H1 (cell line): ENCODE measurements around the gene ZDHHC11B. TPM values are rescaled to one million over a fixed set of nuclear protein-coding genes. Genes with fewer than 3 reads are reported as not detected.

Experiments
- CTCF ChIA-PET: fragments of 300-600 bp; sonication (Branson Sonifier 250); formaldehyde crosslinking; loops from one replicate; lab custom pipeline; 2021; ENCODE audit not compliant: partially characterized antibody; lab: Charles Lee
- POLR2A ChIA-PET: fragments of 300-600 bp; sonication (Branson Sonifier 250); formaldehyde crosslinking; loops from one replicate; lab custom pipeline; 2021; ENCODE audit warnings: inconsistent platforms; ENCODE audit not compliant: partially characterized antibody; lab: Charles Lee
- DNase-seq, 2 experiments: peaks; one replicate each; pipeline versions ENCODE4 v3.0.0 to v3.0.0-alpha.2; 2010 to 2022; ENCODE audit warnings: low spot score in 2 of 2, low read depth in 1 of 2, mixed read lengths in 1 of 2
- FAIRE-seq: peaks from 2 replicates; lab custom pipeline; 2011; peaks lifted over from hg19 to GRCh38; lab: Jason Lieb, UNC
- H2AFZ ChIP-seq: 2 replicates; pipeline ENCODE4 v1.8.1; 2012; ENCODE audit warnings: low read length, inconsistent platforms
- H2AK5ac ChIP-seq: 2 replicates; pipeline ENCODE4 v1.6.1; 2013; ENCODE audit warnings: low read depth, low read length
- H2BK120ac ChIP-seq: replicated peaks from 2 replicates; pipeline ENCODE3; 2013; ENCODE audit warnings: low read depth, low read length, inconsistent platforms
- H2BK12ac ChIP-seq: 2 replicates; pipeline ENCODE4 v1.6.1; 2013; ENCODE audit warnings: low read depth, low read length
- H2BK15ac ChIP-seq: 2 replicates; pipeline ENCODE4 v1.6.1; 2013; ENCODE audit warnings: low read length
- H2BK20ac ChIP-seq: 2 replicates; pipeline ENCODE4 v1.6.1; 2013; ENCODE audit warnings: low read length
- H2BK5ac ChIP-seq: 2 replicates; pipeline ENCODE4 v1.6.1; 2013; ENCODE audit warnings: low read depth, low read length
- H3K14ac ChIP-seq: 2 replicates; pipeline ENCODE4 v1.6.1; 2013; ENCODE audit warnings: inconsistent platforms; ENCODE audit not compliant: insufficient read length
- H3K18ac ChIP-seq: 2 replicates; pipeline ENCODE4 v1.6.1; 2013; ENCODE audit warnings: low read length; ENCODE audit errors: extremely low read depth
- H3K23ac ChIP-seq: 2 replicates; pipeline ENCODE4 v1.6.1; 2013; ENCODE audit warnings: inconsistent platforms; ENCODE audit not compliant: insufficient read length
- H3K23me2 ChIP-seq: 2 replicates; pipeline ENCODE4 v1.6.1; 2013; ENCODE audit warnings: low read depth, low read length
- H3K27ac ChIP-seq: 2 replicates; pipeline ENCODE4 v1.6.1; 2011; ENCODE audit warnings: low read depth, low read length, inconsistent platforms
- H3K27me3 ChIP-seq, 4 experiments: replicated peaks in 1 of 4; 1 replicate in 1 of 4; 2 replicates in 3 of 4; pipeline versions ENCODE4 v1.6.1 to v1.8.1; 2011 to 2013; ENCODE audit warnings: low read length in 3 of 4, mild to moderate bottlenecking in 3 of 4, inconsistent platforms in 2 of 4, mixed read lengths in 2 of 4, moderate library complexity in 1 of 4; ENCODE audit not compliant: control insufficient read depth in 3 of 4, insufficient read depth in 3 of 4; ENCODE audit errors: extremely low read depth in 1 of 4
- H3K36me3 ChIP-seq, 4 experiments: 2 replicates each; pipeline versions ENCODE4 v1.6.1 to v1.8.1; 2011 to 2013; ENCODE audit warnings: mild to moderate bottlenecking in 4 of 4, low read length in 3 of 4, moderate library complexity in 2 of 4, control low read depth in 1 of 4, inconsistent platforms in 1 of 4; ENCODE audit not compliant: insufficient read depth in 4 of 4, control insufficient read depth in 2 of 4
- H3K4ac ChIP-seq: replicated peaks from 2 replicates; pipeline ENCODE3; 2013; ENCODE audit warnings: low read length, low read depth, mixed read lengths, inconsistent platforms; ENCODE audit not compliant: insufficient read length
- H3K4me1 ChIP-seq, 4 experiments: replicated peaks in 1 of 4; 1 replicate in 1 of 4; 2 replicates in 3 of 4; pipeline versions ENCODE4 v1.6.1 to v1.8.1; 2011 to 2013; ENCODE audit warnings: low read length in 3 of 4, inconsistent platforms in 2 of 4, mixed read lengths in 1 of 4; ENCODE audit not compliant: insufficient read depth in 4 of 4, control insufficient read depth in 3 of 4
- H3K4me2 ChIP-seq, 2 experiments: 2 replicates each; pipeline versions ENCODE4 v1.6.1 to v1.8.1; 2011 to 2013; ENCODE audit warnings: low read depth in 2 of 2, low read length in 2 of 2, control low read depth in 1 of 2, inconsistent platforms in 1 of 2, mild to moderate bottlenecking in 1 of 2; ENCODE audit not compliant: insufficient read depth in 1 of 2
- H3K4me3 ChIP-seq, 4 experiments: fragments of 200-600, 300-600 bp in 1 of 4; sonication (generic), shearing (Covaris generic), sonication (Bioruptor Twin) in 1 of 4; 2 replicates each; pipeline versions ENCODE4 v1.5.1 to v1.8.1; 2011 to 2016; ENCODE audit warnings: low read length in 4 of 4, low read depth in 3 of 4, control low read depth in 2 of 4, inconsistent platforms in 2 of 4, mild to moderate bottlenecking in 2 of 4, mixed read lengths in 1 of 4, moderate library complexity in 1 of 4; ENCODE audit not compliant: insufficient read depth in 2 of 4; ENCODE audit errors: extremely low read depth in 1 of 4
- H3K56ac ChIP-seq: replicated peaks from 2 replicates; pipeline ENCODE3; 2013; ENCODE audit warnings: low read depth, mild to moderate bottlenecking, mixed read lengths, low read length, inconsistent platforms; ENCODE audit not compliant: insufficient read length
- H3K79me1 ChIP-seq: 2 replicates; pipeline ENCODE4 v1.6.1; 2013; ENCODE audit warnings: low read depth, low read length, control low read depth
- H3K79me2 ChIP-seq, 2 experiments: 2 replicates each; pipeline versions ENCODE4 v1.6.1 to v1.8.1; 2012 to 2013; ENCODE audit warnings: low read length in 2 of 2, mild to moderate bottlenecking in 2 of 2, inconsistent platforms in 1 of 2; ENCODE audit not compliant: insufficient read depth in 2 of 2, control insufficient read depth in 1 of 2
- H3K9ac ChIP-seq, 4 experiments: replicated peaks in 1 of 4; 1 replicate in 1 of 4; 2 replicates in 3 of 4; pipeline versions ENCODE4 v1.6.1 to v1.8.1; 2011 to 2013; ENCODE audit warnings: low read depth in 3 of 4, low read length in 3 of 4, control low read depth in 2 of 4, mild to moderate bottlenecking in 2 of 4, moderate library complexity in 2 of 4, inconsistent platforms in 1 of 4; ENCODE audit errors: extremely low read depth in 1 of 4
- H3K9me3 ChIP-seq, 2 experiments: 2 replicates each; pipeline versions ENCODE4 v1.6.1 to v1.8.1; 2012 to 2013; ENCODE audit warnings: mild to moderate bottlenecking in 2 of 2, moderate library complexity in 2 of 2, control low read depth in 1 of 2, inconsistent platforms in 1 of 2, low read depth in 1 of 2, low read length in 1 of 2, mixed read lengths in 1 of 2; ENCODE audit not compliant: insufficient read depth in 2 of 2
- H4K20me1 ChIP-seq, 2 experiments: replicated peaks in 1 of 2; 2 replicates each; pipeline versions ENCODE3 to v1.8.1; 2011 to 2013; ENCODE audit warnings: inconsistent platforms in 2 of 2, low read length in 2 of 2, mild to moderate bottlenecking in 1 of 2; ENCODE audit not compliant: insufficient read depth in 2 of 2, control insufficient read depth in 1 of 2
- H4K5ac ChIP-seq: 2 replicates; pipeline ENCODE4 v1.6.1; 2013; ENCODE audit warnings: low read length, low read depth, mixed read lengths, inconsistent platforms; ENCODE audit not compliant: insufficient read length
- H4K8ac ChIP-seq: 2 replicates; pipeline ENCODE4 v1.8.0; 2013; ENCODE audit warnings: mild to moderate bottlenecking, moderate library complexity, low read length, inconsistent platforms; ENCODE audit not compliant: insufficient read depth; ENCODE audit errors: extremely low read depth
- H4K91ac ChIP-seq: replicated peaks from 2 replicates; pipeline ENCODE3; 2013; ENCODE audit warnings: low read length, mixed read lengths, inconsistent platforms; ENCODE audit not compliant: insufficient read length
- ATF3 ChIP-seq: IDR thresholded peaks from 2 replicates; pipeline ENCODE4 v1.6.1; 2011; ENCODE audit warnings: low read depth, mild to moderate bottlenecking, low read length; ENCODE audit not compliant: insufficient read depth
- EP300 ChIP-seq, 2 experiments: IDR thresholded peaks; 1 replicate in 1 of 2; 2 replicates in 1 of 2; pipeline ENCODE4 v1.6.1; 2011 to 2012; ENCODE audit warnings: low read depth in 2 of 2, low read length in 2 of 2, mild to moderate bottlenecking in 2 of 2, borderline replicate concordance in 1 of 2, inconsistent platforms in 1 of 2, moderate library complexity in 1 of 2
- POLR2A ChIP-seq, 2 experiments: IDR thresholded peaks; 1 replicate in 1 of 2; 2 replicates in 1 of 2; pipeline ENCODE4 v1.6.1; 2011; ENCODE audit warnings: low read depth in 2 of 2, low read length in 2 of 2, mild to moderate bottlenecking in 2 of 2; ENCODE audit errors: control extremely low read depth in 1 of 2
- RAD21 ChIP-seq, 2 experiments: IDR thresholded peaks in 1 of 2; conservative IDR thresholded peaks in 1 of 2; 2 replicates each; pipeline ENCODE4 v1.6.1; 2011; ENCODE audit warnings: low read depth in 2 of 2, low read length in 2 of 2, improper control_type of control experiment in 1 of 2, inconsistent platforms in 1 of 2, mild to moderate bottlenecking in 1 of 2, moderate library complexity in 1 of 2
- RFX5 ChIP-seq: IDR thresholded peaks from 2 replicates; pipeline ENCODE4 v1.6.1; 2011; ENCODE audit warnings: low read depth, low read length, improper control_type of control experiment, borderline replicate concordance
- SP2 ChIP-seq: IDR thresholded peaks from 2 replicates; pipeline ENCODE4 v1.6.1; 2012; ENCODE audit warnings: mild to moderate bottlenecking, low read length, inconsistent platforms
- TBP ChIP-seq: IDR thresholded peaks from 2 replicates; pipeline ENCODE4 v1.6.1; 2011; ENCODE audit warnings: low read depth, low read length, improper control_type of control experiment
- WGBS, 2 experiments: shearing (Covaris generic) in 1 of 2; methylation state at CpG; one replicate each; pipeline versions ENCODE4 v1.1.6 to v1.1.7; 2013 to 2015; ENCODE audit warnings: low lambda C conversion rate in 2 of 2, mixed read lengths in 2 of 2, inconsistent platforms in 1 of 2, low coverage in 1 of 2, missing lambda C conversion rate in 1 of 2; ENCODE audit not compliant: insufficient replicate concordance in 2 of 2, insufficient coverage in 1 of 2, insufficient read length in 1 of 2; ENCODE audit errors: extremely low coverage in 1 of 2, missing lambda C conversion rate in 1 of 2; 5-methylcytosine and 5-hydroxymethylcytosine counted together
- polyA plus RNA-seq, 7 experiments: library from polyadenylated mRNA; depleted of rRNA in 3 of 7; stranded (reverse) in 5 of 7; unstranded in 2 of 7; fragments of >200 nt in 5 of 7; fragments of 200-250 nt in 2 of 7; gene quantifications; 1 replicate in 5 of 7; 2 replicates in 1 of 7; 4 replicates in 1 of 7; pipeline versions ENCODE4 v1.2.1 to v1.2.3, GENCODE V29; 2011 to 2013; ENCODE audit warnings: missing spikeins in 2 of 7, mixed read lengths in 2 of 7
- total RNA-seq: library from RNA; stranded (reverse); fragmentation: NEBNext Ultra II Directional; extraction: Animal tissue kit (Norgen Biotek cat#: 25700); gene quantifications from 2 replicates; pipeline ENCODE4 v1.2.1, GENCODE V29; 2021

The ZDHHC11B gene
- total and polyA plus RNA-seq, 2 of the 8 experiments (the other 6 are each of a cell fraction or from before 2014, with no cell fraction given) = 0.29 to 2.5 TPM

- no peak overlapping the region for H3K27ac ChIP-seq
- H3K23me2 ChIP-seq = no peaks in the 10 kb centered on the region
- H3K18ac ChIP-seq = no peak overlapping the region
- H2BK5ac ChIP-seq = no peak overlapping the region
- H3K14ac ChIP-seq = no peak overlapping the region
- H3K23ac ChIP-seq = no peak overlapping the region
- H3K79me2 ChIP-seq = no peaks in the 10 kb centered on the region
- no peak overlapping the region for H4K8ac ChIP-seq
- peaks cover 0 to 10% (median 2%) of the 10 kb centered on the region in 4 experiments; a peak in 4 of 8 replicates for H3K36me3 ChIP-seq
- H2BK20ac ChIP-seq = no peak overlapping the region
- no peak overlapping the region for H2AK5ac ChIP-seq
- 88% methylated on average over 8 of the region's 8 CpGs; no CpG with 5 or more reads in 1 of the 2 experiments for WGBS, 2 experiments
- no peak for TF ChIP-seq RFX5
- no peak for TF ChIP-seq EP300 (IDR thresholded peaks at IDR 0.05; ENCODE audit: borderline replicate concordance in 1 of 2, low read depth in 2 of 2, low read length in 2 of 2)
- TF ChIP-seq TBP = no peak
- no peak for TF ChIP-seq ATF3
- no peak for TF ChIP-seq RAD21 (IDR thresholded peaks at IDR 0.05 in 1 of 2, conservative IDR thresholded peaks at IDR 0.05 in 1 of 2; ENCODE audit: low read depth in 2 of 2, low read length in 2 of 2)
- TF ChIP-seq POLR2A (IDR thresholded peaks at IDR 0.05; ENCODE audit: control extremely low read depth in 1 of 2, low read depth in 2 of 2, low read length in 2 of 2) = no peak
- no peak for TF ChIP-seq SP2
- DNase-seq (no peak), FAIRE-seq (no peak)
- H3K27me3 ChIP-seq = no peaks in the 10 kb centered on the region
- ChIA-PET POLR2A (no interaction called here), CTCF (interaction anchor here (1.2 to 1.5 kb wide), 2 partner anchors 44 to 102 kb away, joined by 3 read pairs; no protein-coding TSS in a partner anchor)
- H2BK120ac ChIP-seq = no peak overlapping the region
- no peak overlapping the region for H2AFZ ChIP-seq
- H2BK15ac ChIP-seq = no peak overlapping the region
- H3K4me1 ChIP-seq = no peaks in the 10 kb centered on the region
- H3K4me3 ChIP-seq = no peak overlapping the region
- H3K4me2 ChIP-seq = no peak overlapping the region
- H4K5ac ChIP-seq = no peak overlapping the region
- H4K20me1 ChIP-seq = no peaks in the 10 kb centered on the region
- no peak overlapping the region for H3K56ac ChIP-seq
- no peaks in the 10 kb centered on the region for H3K79me1 ChIP-seq
- H4K91ac ChIP-seq = no peak overlapping the region
- no peak overlapping the region for H3K9ac ChIP-seq
- no peak overlapping the region for H2BK12ac ChIP-seq
- H3K4ac ChIP-seq = no peak overlapping the region
- no peaks in the 10 kb centered on the region for H3K9me3 ChIP-seq
Observed at GRCh38 chr5:821504-821903, 37.0 kb upstream of the ZDHHC11B start.
